Tibial nerve (tissue), 4 donors: ENCODE measurements around the gene HSPA1L. TPM values are rescaled to one million over a fixed set of nuclear protein-coding genes. Genes with fewer than 3 reads are reported as not detected.
"Not testable (repeated sequence)": the region's sequence is repeated elsewhere in the genome, so short reads cannot be mapped to it uniquely, and the experiment has no call there.

Experiments used
- DNase-seq, 2 donors: peaks; one replicate each; pipeline ENCODE4 v3.0.0-alpha.2; 2019; ENCODE audit warnings: low spot score in 2 of 2
- H3K27ac ChIP-seq, 4 donors: fragments of 200-600 bp; sonication (generic) in 3 of 4; one replicate each; pipeline ENCODE4 v1.5.1; 2017 to 2019; ENCODE audit warnings: mild to moderate bottlenecking in 1 of 4
- H3K27me3 ChIP-seq, 2 donors: fragments of 200-600 bp; sonication (generic) in 1 of 2; one replicate each; pipeline versions ENCODE4 v1.5.1 to v1.6.0; 2017 to 2019
- H3K36me3 ChIP-seq, 3 donors: fragments of 200-600 bp; sonication (generic); one replicate each; pipeline ENCODE4 v1.5.1; 2018 to 2019
- H3K4me1 ChIP-seq, 4 donors: fragments of 200-600 bp; sonication (generic) in 3 of 4; one replicate each; pipeline ENCODE4 v1.5.1; 2017 to 2019
- H3K4me3 ChIP-seq, 4 donors: fragments of 200-600 bp; sonication (generic) in 3 of 4; one replicate each; pipeline ENCODE4 v1.5.1; 2017 to 2019; ENCODE audit warnings: mild to moderate bottlenecking in 1 of 4, moderate library complexity in 1 of 4
- H3K9me3 ChIP-seq, 4 donors: fragments of 200-600 bp; sonication (generic) in 3 of 4; one replicate each; pipeline ENCODE4 v1.5.1; 2017 to 2019
- CTCF ChIP-seq, 5 experiments: fragments of 200-600 bp in 3 of 5; fragments of 450-650 bp in 2 of 5; sonication (generic) in 3 of 5; IDR thresholded peaks; one replicate each; pipeline ENCODE4 v1.5.1; 2016 to 2019; ENCODE audit warnings: antibody characterized with exemption in 5 of 5, mild to moderate bottlenecking in 3 of 5, moderate library complexity in 2 of 5
- EP300 ChIP-seq, 2 donors: sonication (generic); formaldehyde crosslinking; IDR thresholded peaks; one replicate each; pipeline ENCODE4 v1.6.1; 2017; ENCODE audit warnings: antibody characterized with exemption in 2 of 2, mild to moderate bottlenecking in 1 of 2
- POLR2A ChIP-seq, 2 donors: fragments of 450-650 bp; IDR thresholded peaks; one replicate each; pipeline ENCODE4 v1.6.1; 2017; ENCODE audit warnings: antibody characterized with exemption in 2 of 2, mild to moderate bottlenecking in 2 of 2, moderate library complexity in 2 of 2
- WGBS, 2 donors: methylation state at CpG; one replicate each; pipeline ENCODE4 v1.1.5; 2018; 5-methylcytosine and 5-hydroxymethylcytosine counted together
- total RNA-seq, 4 donors: library from RNA; depleted of rRNA; stranded (reverse); fragments of >200 nt; gene quantifications; one replicate each; pipeline ENCODE4 v1.1.0, GENCODE V29; 2016

The HSPA1L gene
- total RNA-seq, 4 donors from 2014 or later: 0.20 to 2.4 (median 1.2) TPM

GRCh38 chr6:31861919-31862343 is 46.8 kb upstream of the HSPA1L start:
- H3K27ac ChIP-seq: peak overlapping the region; percentile 75 to 89 (median 80)
- no peak for TF ChIP-seq EP300 (IDR thresholded peaks at IDR 0.05)
- DNase-seq: no peak
- H3K36me3 ChIP-seq: peaks cover 3 to 41% (median 10%) of the 10 kb centered on the region in 3 donors
- peak overlapping the region; percentile 40 to 69 (median 67) for H3K4me3 ChIP-seq
- WGBS, 2 donors: 35 to 36% methylated on average over 17 of the region's 17 CpGs
- no peaks in the 10 kb centered on the region for H3K9me3 ChIP-seq
- no peaks in the 10 kb centered on the region for H3K27me3 ChIP-seq
- peaks cover 0 to 35% (median 16%) of the 10 kb centered on the region in 4 donors for H3K4me1 ChIP-seq

DNA sequence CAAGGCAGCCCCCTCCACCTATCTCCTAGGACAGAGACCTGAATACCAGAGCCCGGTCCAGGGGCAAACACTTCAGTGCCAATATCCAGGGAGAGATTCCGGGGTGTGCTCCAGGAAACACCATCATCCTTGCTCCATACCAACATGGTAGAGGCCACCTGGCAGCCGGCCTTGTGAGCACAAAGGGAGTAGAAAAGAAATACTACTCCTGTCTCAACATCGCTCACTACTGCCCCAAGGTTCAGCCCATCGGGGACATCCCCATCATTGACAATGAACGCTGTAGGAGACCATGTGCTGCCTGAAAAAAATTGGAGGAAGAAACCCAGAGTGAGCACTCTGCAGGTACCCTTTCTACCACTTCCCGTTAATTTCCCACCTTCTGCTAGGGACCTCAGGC is 46.1 kb upstream of the HSPA1L start:
- no peaks in the 10 kb centered on the region for H3K27me3 ChIP-seq
- H3K4me3 ChIP-seq: no peak overlapping the region
- DNase-seq: no peak
- TF ChIP-seq EP300 (IDR thresholded peaks at IDR 0.05) (no peak), CTCF (IDR thresholded peaks at IDR 0.05) (no peak), POLR2A (IDR thresholded peaks at IDR 0.05) (no peak)
- H3K4me1 ChIP-seq: peaks cover 0 to 35% (median 16%) of the 10 kb centered on the region in 4 donors
- H3K9me3 ChIP-seq: no peaks in the 10 kb centered on the region
- H3K27ac ChIP-seq: no peak overlapping the region
- 87 to 89% methylated on average over 7 of the region's 7 CpGs for WGBS, 2 donors
- peaks cover 3 to 47% (median 10%) of the 10 kb centered on the region in 3 donors for H3K36me3 ChIP-seq

DNA sequence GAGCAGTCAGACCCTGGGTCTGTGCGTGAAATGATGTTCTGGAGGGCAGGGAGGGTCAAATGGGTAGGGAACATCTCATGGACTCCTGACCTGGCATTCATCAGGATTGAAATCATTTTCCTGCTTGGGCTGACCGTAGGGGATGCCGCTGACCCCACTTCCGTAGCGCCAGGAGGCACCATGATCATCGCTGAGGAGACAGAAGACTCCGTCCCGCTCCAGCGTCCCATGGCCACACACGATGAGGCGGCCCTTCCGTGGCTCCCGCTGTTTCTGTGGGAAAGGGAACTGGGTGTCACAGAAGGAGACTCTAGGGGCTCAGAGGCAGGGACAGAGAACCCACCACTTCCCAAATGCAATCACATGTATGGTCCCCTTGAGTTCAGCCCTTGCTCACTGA is 45.3 kb upstream of the HSPA1L start:
- Histone ChIP-seq H3K9me3 (no peaks in the 10 kb centered on the region), H3K27me3 (no peaks in the 10 kb centered on the region), H3K27ac (no peak overlapping the region), H3K4me1 (peaks cover 0 to 30% (median 16%) of the 10 kb centered on the region in 4 donors), H3K4me3 (no peak overlapping the region), H3K36me3 (peaks cover 3 to 47% (median 10%) of the 10 kb centered on the region in 3 donors)
- WGBS, 2 donors: 92% methylated on average over 13 of the region's 13 CpGs
- DNase-seq: no peak
- TF ChIP-seq EP300 (IDR thresholded peaks at IDR 0.05) (no peak), POLR2A (IDR thresholded peaks at IDR 0.05) (no peak), CTCF (IDR thresholded peaks at IDR 0.05) (no peak)

GRCh38 chr6:31859923-31860322 is 44.8 kb upstream of the HSPA1L start:
- no peak for DNase-seq
- Histone ChIP-seq H3K9me3 (no peaks in the 10 kb centered on the region), H3K27me3 (no peaks in the 10 kb centered on the region), H3K27ac (no peak overlapping the region), H3K4me3 (no peak overlapping the region), H3K36me3 (peaks cover 3 to 47% (median 10%) of the 10 kb centered on the region in 3 donors), H3K4me1 (peaks cover 0 to 30% (median 16%) of the 10 kb centered on the region in 4 donors)
- 86 to 88% methylated on average over 11 of the region's 11 CpGs for WGBS, 2 donors
- TF ChIP-seq EP300 (IDR thresholded peaks at IDR 0.05): no peak
- TF ChIP-seq POLR2A (IDR thresholded peaks at IDR 0.05): no peak
- TF ChIP-seq CTCF (IDR thresholded peaks at IDR 0.05): no peak

DNA sequence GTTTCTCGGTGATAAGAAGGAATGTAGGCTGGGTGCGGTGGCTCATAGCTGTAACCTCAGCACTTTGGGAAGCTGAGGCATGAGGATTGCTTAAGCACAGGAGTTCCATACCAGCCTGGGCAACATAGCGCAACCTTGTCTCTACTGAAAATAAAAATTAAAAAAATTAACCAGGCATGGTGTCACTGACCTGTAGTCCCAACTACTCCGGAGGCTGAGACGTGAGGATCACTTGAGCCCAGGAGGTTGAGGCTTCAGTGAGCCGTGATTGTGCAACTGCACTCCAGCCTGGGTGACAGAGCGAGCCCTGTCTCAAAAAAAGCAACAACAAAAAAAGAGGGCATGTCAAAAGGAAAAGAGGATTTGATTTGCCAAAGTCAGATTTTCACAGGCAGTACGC is 43.6 kb upstream of the HSPA1L start:
- Histone ChIP-seq H3K27me3 (no peaks in the 10 kb centered on the region), H3K36me3 (peaks cover 3 to 47% (median 10%) of the 10 kb centered on the region in 3 donors), H3K4me1 (peaks cover 0 to 19% (median 9%) of the 10 kb centered on the region in 4 donors), H3K9me3 (no peaks in the 10 kb centered on the region), H3K27ac (no peak overlapping the region), H3K4me3 (no peak overlapping the region)
- TF ChIP-seq CTCF (IDR thresholded peaks at IDR 0.05) (no peak), POLR2A (IDR thresholded peaks at IDR 0.05) (no peak)
- no peak for DNase-seq
- WGBS, 2 donors: 86 to 92% methylated on average over 8 of the region's 8 CpGs

- not testable (repeated sequence) for DNase-seq, H3K4me3 ChIP-seq, H3K27ac ChIP-seq, H3K9me3 ChIP-seq, H3K27me3 ChIP-seq
- Histone ChIP-seq H3K36me3 (peaks cover 3 to 47% (median 10%) of the 10 kb centered on the region in 3 donors), H3K4me1 (peaks cover 0 to 12% (median 3%) of the 10 kb centered on the region in 4 donors)
- 88% methylated on average over 8 of the region's 8 CpGs for WGBS, 2 donors
Measured at GRCh38 chr6:31857774-31858173, 42.7 kb upstream of the HSPA1L start.

DNA sequence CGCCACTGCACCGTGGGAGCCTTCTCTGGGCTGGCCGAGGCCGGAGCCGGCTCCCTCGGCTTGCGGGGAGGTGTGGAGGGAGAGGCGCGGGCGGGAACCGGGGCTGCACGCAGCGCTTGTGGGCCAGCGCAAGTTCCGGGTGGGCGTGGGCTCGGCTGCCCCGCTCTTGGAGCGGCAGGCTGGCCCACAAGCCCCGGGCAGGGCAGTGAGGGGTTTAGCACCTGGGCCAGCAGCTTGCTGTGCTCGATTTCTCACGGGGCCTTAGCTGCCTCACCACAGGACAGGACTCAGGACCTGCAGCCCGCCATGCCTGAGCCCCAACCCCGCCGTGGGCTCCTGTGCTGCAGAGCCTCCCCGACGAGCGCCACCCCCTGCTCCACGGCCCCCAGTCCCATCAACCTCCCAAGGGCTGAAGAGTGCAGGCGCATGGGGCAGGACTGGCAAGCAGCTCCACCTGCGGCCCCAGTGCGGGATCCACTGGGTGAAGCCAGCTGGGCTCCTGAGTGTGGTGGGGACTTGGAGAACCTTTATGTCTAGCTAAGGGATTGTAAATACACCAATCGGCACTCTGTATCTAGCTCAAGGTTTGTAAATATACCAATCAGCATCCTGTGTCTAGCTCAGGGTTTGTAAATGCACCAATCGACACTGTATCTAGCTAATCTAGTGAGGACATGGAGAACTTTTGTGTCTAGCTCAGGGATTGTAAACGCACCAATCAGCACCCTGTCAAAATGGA is 37.1 kb upstream of the HSPA1L start:
- 89 to 94% methylated on average over 25 to 33 of the region's 35 CpGs for WGBS, 2 donors
- H3K9me3 ChIP-seq, DNase-seq, H3K27me3 ChIP-seq, H3K27ac ChIP-seq, H3K4me3 ChIP-seq, H3K36me3 ChIP-seq, H3K4me1 ChIP-seq: not testable (repeated sequence)
